Left renal cortex interstitium (tissue), 4 donors: ENCODE measurements around the gene ZNF320. TPM values are rescaled to one million over a fixed set of nuclear protein-coding genes. Genes with fewer than 3 reads are reported as not detected.
"Not testable (repeated sequence)": the region's sequence is repeated elsewhere in the genome, so short reads cannot be mapped to it uniquely, and the experiment has no call there.

ENCODE experiments used
- DNase-seq, 4 donors: peaks; one replicate each; pipeline ENCODE4 v3.0.0-alpha.2; 2013; ENCODE audit warnings: low read depth in 4 of 4, low spot score in 2 of 4, missing footprints in 1 of 4
- polyA plus RNA-seq, 4 donors: library from polyadenylated mRNA; unstranded; fragments of 120-200 nt; gene quantifications; one replicate each; pipeline ENCODE4 v1.2.1, GENCODE V29; 2013; ENCODE audit not compliant: insufficient read length in 4 of 4

The ZNF320 gene
- polyA plus RNA-seq: 10 to 100 TPM; 14.7 to 49.8 (median 32.0) TPM

GRCh38 chr19:52897138-52897935 lies at the start of gene ZNF320:
Gene ZNF320, minus strand, starts transcription at chr19:52897635. Its CDS starts 7,380 bp downstream, at chr19:52890255.
- DNase-seq: peak; percentile 79 to 93 (median 86)

DNA sequence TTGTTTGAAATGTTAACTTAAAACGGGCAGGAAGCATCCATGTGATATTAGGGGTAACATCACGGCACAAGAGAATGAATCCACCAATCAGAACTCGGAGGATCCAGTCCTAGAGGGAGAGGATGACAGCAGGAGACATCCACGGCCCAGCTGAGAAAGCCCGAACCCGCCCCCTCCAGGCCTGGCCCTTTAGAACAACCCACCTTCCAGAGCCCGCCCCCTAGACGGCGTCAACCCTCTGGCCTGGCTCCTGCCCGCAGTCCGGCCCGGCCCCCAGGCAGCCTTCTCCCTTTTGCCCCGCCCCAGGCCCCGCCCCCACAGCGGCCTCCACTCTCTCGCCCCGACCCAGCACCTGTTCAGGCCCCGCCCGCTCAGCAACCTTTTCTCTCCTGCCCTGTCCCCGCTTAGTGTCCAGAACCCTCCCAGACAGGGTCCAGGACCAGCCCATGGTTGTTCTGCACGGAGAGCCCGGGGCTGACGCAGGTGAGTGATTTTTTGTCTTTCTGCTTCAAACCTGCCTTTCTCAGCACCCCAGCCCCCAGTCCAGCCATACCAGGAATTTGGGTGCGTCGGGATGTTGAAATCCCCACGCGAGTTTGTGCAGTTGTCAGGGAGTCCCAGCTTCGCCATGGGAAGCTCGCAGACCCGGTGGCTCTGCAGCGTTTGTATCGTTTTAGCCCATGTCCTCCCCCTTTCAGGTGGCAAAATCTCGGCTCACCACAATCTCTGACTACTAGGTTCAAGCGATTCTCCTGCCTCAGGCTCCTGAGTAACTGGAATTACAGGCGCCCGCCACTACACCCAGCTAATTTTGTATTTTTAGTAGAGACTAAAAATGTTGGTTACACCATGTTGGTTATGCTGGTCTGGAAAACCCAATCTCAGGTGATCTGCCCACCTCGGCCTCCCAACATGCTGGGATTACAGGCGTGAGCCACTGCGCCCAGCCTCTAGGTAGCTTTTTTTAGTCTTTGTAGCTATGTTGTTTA lies 49.2 kb upstream of the ZNF320 start:
- peak in 1 of 4 donors; percentile 71 for DNase-seq

DNA sequence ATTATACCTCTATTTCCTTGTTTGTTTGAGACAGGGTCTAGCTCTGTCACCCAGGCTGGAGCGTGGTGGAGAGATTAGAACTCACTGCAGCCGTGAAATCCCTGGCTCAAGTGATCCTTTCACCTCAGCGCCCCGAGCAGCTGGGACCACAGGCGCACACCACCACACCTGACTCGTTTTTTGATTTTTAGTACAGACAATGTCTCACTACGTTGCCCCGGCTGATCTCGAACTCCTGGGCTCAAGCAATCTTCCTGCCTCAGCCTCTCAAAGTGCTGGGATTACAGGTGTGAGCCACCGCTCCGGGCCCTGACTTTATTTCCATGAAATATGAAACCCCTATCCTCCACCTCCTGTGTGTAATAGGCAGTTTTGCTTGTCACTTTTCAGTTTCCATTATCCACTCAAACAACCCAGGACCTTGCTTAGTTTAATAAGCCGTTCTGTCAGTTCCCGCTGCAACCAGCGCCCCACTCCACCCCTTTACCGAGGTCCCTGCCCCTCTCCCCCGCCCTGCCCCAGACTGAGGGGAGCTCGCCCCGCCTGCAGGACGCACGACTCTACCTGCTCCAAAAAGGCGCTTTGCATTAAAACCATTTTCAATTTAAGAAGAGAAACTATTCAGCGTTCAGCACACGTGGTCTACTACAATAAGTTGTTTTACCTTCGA lies 48.4 kb upstream of the ZNF320 start:
- DNase-seq: no peak

- DNase-seq: not testable (repeated sequence)
Measured at GRCh38 chr19:52944703-52945493, 47.5 kb upstream of the ZNF320 start.

- DNase-seq: no peak
Measured at GRCh38 chr19:52943884-52944643, 46.6 kb upstream of the ZNF320 start.

GRCh38 chr19:52943134-52943883 lies 45.9 kb upstream of the ZNF320 start:
- DNase-seq: no peak

DNA sequence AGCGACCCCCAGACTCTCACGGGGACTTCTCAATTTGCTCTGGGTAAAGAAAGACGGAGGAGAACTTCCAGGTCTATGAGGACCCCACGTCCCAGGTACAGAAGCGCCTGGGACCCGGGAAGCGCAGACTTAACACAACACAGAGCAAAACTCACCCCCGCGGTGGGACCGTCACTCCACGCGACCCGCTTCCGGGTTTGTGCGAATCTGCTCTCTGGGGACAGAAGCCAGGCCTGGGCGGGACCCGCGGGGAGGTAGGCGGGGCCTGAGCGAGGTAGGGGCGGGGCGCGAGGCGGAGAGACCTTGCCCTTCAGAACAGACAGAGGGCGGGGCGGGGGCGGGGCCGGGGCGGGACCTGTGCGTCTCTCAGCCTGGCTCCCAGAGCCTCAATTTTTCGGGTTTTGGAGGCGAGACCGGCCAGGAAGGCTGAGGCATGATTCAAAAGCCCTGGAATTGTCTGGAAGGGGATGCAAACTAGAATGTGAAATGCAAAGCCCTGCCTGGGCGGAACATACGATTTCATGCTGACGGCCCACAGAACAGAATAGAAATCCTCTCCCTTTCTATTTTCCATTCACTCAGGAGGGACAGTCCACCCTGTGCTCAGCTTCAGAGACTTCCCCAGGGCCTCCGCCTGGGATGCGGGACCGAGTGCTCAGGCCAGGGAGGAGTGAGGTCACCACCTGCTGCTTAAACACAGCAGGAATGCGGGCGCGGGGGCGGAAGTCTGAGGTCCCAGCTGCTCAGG lies 45.1 kb upstream of the ZNF320 start:
- peak in 2 of 4 donors; percentile 70 to 75 for DNase-seq

- no peak for DNase-seq
Measured at GRCh38 chr19:52941941-52942385, 44.5 kb upstream of the ZNF320 start.

DNA sequence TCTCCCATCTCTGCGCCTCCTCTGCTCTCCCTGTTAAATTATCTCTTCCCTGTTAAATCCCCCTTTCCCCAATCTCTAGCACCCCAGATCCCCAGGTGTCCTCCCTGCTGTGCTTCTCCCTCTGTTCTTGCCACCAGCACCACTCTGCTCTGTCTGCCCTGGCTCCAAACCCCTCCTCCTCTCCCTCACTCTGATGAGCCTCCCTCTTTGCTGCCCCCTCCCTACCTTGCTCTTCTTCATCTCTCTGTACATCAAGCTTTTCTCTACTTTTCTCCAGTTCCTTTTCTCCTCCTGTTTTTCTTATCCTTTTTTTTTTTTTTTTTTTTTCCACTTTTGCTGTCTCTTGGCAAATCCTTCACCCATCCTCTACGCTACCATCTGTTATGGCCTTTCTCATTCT lies 44.1 kb upstream of the ZNF320 start:
- DNase-seq: not testable (repeated sequence)

- DNase-seq: not testable (repeated sequence)
Measured at GRCh38 chr19:52940905-52941304, 43.5 kb upstream of the ZNF320 start.

DNA sequence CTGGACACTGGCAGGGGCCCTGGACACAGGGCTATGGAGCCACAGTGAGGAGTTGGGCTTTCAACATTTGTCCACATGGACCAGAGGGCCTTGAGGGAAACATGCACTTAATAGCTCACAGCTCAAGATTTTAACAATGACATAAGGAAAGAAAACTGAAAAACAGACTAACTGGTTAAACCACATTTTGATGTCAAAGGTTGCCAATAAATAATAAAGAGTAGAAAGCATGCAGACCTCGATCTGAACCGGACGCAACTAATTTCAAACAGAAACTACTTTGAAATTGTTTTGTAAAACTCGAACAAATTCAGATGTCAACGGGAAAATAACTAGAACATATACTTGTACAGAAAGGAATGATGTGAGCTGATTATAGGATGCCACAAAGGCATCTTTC lies 41.3 kb upstream of the ZNF320 start:
- DNase-seq: no peak

GRCh38 chr19:52936954-52937325 lies 39.5 kb upstream of the ZNF320 start:
- no peak for DNase-seq

DNA sequence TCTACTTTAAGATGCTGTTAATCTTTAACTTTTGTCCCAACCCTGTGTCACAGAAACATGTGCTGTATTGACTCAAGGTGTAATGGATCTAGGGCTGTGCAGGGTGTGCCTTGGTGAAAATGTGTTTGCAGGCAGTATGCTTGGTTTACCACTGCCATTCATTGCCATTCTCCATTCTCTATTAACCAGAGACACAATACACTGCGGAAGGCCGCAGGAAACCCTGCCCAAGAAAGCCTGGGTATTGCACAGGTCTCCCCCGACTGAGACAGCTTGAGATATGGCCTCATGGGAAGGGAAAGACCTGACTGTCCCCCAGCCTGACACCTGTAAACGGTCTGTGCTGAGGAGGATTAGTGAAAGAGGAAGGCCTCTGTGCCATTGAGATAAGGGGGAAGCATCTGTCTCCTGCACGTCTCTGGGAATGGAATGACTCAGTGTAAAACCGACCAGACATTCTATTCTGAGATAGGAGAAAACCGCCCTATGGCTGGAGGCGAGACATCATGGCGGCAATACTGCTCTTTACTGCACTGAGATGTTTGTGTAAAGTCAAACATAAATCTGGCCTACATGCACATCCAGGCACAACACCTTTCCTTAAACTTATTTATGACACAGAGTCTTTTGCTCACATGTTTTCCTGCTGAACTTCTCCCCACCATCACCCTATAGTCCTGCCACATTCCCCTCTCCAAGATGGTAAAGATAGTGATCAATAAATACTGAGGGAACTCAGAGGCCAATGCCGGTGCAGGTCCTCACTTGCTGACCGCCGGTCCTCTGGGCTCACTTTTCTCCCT lies 38.9 kb upstream of the ZNF320 start:
- no peak for DNase-seq

- DNase-seq: no peak
Measured at GRCh38 chr19:52935434-52935833, 38.0 kb upstream of the ZNF320 start.

- not testable (repeated sequence) for DNase-seq
Measured at GRCh38 chr19:52924641-52925040, 27.2 kb upstream of the ZNF320 start.

- no peak for DNase-seq
Measured at GRCh38 chr19:52923778-52924593, 26.6 kb upstream of the ZNF320 start.
